ENCODE measurements around the gene CTIF. TPM values are rescaled to one million over a fixed set of nuclear protein-coding genes. Genes with fewer than 3 reads are reported as not detected.

CTIF gene
- total and polyA plus RNA-seq, 2 donors (not counting 1 experiment from before 2014, with no cell fraction given) = 27.2 to 28.1 TPM

GRCh38 chr18:48683197-48683596 is 144.4 kb downstream of the CTIF start:
- H3K4me1 ChIP-seq (ENCODE audit: control insufficient read depth, extremely low read depth, insufficient read depth, low read length) = no peaks in the 10 kb centered on the region

DNA sequence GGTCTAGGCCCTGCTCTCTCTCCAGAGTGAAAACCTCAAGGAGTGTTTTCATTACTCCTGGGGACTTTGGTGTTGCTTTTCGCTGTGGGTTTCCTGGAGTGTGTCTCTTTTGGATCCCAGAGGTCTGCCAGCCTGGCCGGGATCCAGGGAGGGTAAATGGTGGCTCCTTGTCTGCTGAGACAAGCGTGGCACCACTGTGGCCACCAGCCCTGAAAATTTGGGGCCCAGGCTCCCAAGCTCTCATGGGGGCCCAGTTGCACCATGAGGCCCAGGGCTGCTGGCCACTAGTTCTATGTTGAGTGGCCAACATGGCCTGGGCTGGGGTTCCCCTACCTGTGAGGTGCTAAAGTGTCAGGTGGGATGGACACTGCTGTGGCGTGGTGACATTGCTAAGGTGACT is 144.8 kb downstream of the CTIF start:
- no peaks in the 10 kb centered on the region for H3K27me3 ChIP-seq (ENCODE audit: control insufficient read depth, insufficient read depth, low read length)
- DNase-seq (ENCODE audit: low read depth in 2 of 2) = no peak
- H3K4me2 ChIP-seq (ENCODE audit: extremely low read depth, insufficient read depth, low read length) = no peak overlapping the region
- no peak overlapping the region for H3K9ac ChIP-seq (ENCODE audit: insufficient read depth, low read length)
- peaks cover 7% of the 10 kb centered on the region for H3K36me3 ChIP-seq (ENCODE audit: control insufficient read depth, insufficient read depth, low read length)
- no peak overlapping the region for H3K27ac ChIP-seq (ENCODE audit: insufficient read depth, low read length)
- no peaks in the 10 kb centered on the region for H3K79me2 ChIP-seq (ENCODE audit: control insufficient read depth, insufficient read depth, low read length)
- H3K9me3 ChIP-seq (ENCODE audit: control insufficient read depth, insufficient read depth, low read depth, low read length) = no peaks in the 10 kb centered on the region
- H2AFZ ChIP-seq (ENCODE audit: low read length) = no peak overlapping the region
- TF ChIP-seq, protein P1, sequence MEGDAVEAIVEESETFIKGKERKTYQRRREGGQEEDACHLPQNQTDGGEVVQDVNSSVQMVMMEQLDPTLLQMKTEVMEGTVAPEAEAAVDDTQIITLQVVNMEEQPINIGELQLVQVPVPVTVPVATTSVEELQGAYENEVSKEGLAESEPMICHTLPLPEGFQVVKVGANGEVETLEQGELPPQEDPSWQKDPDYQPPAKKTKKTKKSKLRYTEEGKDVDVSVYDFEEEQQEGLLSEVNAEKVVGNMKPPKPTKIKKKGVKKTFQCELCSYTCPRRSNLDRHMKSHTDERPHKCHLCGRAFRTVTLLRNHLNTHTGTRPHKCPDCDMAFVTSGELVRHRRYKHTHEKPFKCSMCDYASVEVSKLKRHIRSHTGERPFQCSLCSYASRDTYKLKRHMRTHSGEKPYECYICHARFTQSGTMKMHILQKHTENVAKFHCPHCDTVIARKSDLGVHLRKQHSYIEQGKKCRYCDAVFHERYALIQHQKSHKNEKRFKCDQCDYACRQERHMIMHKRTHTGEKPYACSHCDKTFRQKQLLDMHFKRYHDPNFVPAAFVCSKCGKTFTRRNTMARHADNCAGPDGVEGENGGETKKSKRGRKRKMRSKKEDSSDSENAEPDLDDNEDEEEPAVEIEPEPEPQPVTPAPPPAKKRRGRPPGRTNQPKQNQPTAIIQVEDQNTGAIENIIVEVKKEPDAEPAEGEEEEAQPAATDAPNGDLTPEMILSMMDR (conservative IDR thresholded peaks at IDR 0.05 in 1 of 2, IDR thresholded peaks at IDR 0.05 in 1 of 2; ENCODE audit: low read depth in 1 of 2, low read length in 2 of 2) = no peak
- TF ChIP-seq EZH2 (IDR thresholded peaks at IDR 0.05; ENCODE audit: low read length, missing control alignments) = no peak
- no peaks in the 10 kb centered on the region for H4K20me1 ChIP-seq (ENCODE audit: control insufficient read depth, extremely low read depth, insufficient read depth, low read length)
- H3K4me3 ChIP-seq (replicated peaks in 1 of 4; ENCODE audit: control extremely low read depth in 1 of 4, insufficient read depth in 1 of 4, low read depth in 3 of 4, low read length in 4 of 4) = no peak overlapping the region
- H3K4me1 ChIP-seq (ENCODE audit: control insufficient read depth, extremely low read depth, insufficient read depth, low read length) = no peaks in the 10 kb centered on the region

More at GRCh38 chr18:48683197-48683596, 144.4 kb downstream of the CTIF start:
- H3K9me3 ChIP-seq (ENCODE audit: control insufficient read depth, insufficient read depth, low read depth, low read length) = no peaks in the 10 kb centered on the region
- H3K9ac ChIP-seq (ENCODE audit: insufficient read depth, low read length) = no peak overlapping the region
- H3K27me3 ChIP-seq (ENCODE audit: control insufficient read depth, insufficient read depth, low read length) = no peaks in the 10 kb centered on the region
- no peak overlapping the region for H3K27ac ChIP-seq (ENCODE audit: insufficient read depth, low read length)
- TF ChIP-seq, protein P1 (conservative IDR thresholded peaks at IDR 0.05 in 1 of 2, IDR thresholded peaks at IDR 0.05 in 1 of 2; ENCODE audit: low read depth in 1 of 2, low read length in 2 of 2) = no peak
- TF ChIP-seq EZH2 (IDR thresholded peaks at IDR 0.05; ENCODE audit: low read length, missing control alignments) = no peak
- DNase-seq (ENCODE audit: low read depth in 2 of 2) = no peak
- H3K4me3 ChIP-seq (replicated peaks in 1 of 4; ENCODE audit: control extremely low read depth in 1 of 4, insufficient read depth in 1 of 4, low read depth in 3 of 4, low read length in 4 of 4) = no peak overlapping the region
- H4K20me1 ChIP-seq (ENCODE audit: control insufficient read depth, extremely low read depth, insufficient read depth, low read length) = no peaks in the 10 kb centered on the region
- no peak overlapping the region for H2AFZ ChIP-seq (ENCODE audit: low read length)
- no peak overlapping the region for H3K4me2 ChIP-seq (ENCODE audit: extremely low read depth, insufficient read depth, low read length)
- H3K36me3 ChIP-seq (ENCODE audit: control insufficient read depth, insufficient read depth, low read length) = peaks cover 5% of the 10 kb centered on the region
- H3K79me2 ChIP-seq (ENCODE audit: control insufficient read depth, insufficient read depth, low read length) = no peaks in the 10 kb centered on the region

DNA sequence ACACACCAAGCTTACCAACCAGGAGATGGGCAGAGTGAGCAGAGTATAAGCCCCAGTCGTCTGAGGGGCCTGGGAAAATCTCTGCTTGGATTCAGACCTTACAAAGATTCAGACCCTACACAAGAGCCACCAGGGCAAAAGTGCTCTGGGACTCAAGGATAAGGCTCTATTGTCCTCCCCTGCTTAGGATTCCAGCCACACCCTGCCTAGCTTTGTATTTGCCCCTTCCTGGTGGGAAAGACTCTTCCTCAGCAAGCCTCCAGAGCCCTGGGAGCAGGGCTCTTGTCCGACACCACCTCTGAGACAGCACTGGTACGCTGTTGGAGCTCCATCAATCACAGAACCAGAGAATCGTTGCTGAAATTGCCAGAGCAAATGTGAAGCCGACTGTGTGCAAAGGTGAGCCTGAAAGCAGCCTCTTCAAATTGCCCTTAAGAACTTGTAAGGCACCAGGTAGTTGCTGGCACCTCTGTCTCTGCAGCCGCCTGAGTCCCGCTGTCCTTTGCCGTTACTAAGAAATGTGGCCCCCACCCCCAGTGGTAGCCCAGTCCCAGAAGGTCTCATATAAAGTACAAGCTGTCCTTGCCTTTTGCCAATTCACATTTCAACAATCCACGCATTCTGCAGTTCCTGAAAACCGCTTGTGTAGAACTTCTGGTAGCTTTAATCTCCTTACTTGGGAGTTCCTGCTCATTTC is 148.7 kb downstream of the CTIF start:
- H3K4me1 ChIP-seq (ENCODE audit: control insufficient read depth, extremely low read depth, insufficient read depth, low read length) = no peaks in the 10 kb centered on the region
- H4K20me1 ChIP-seq (ENCODE audit: control insufficient read depth, extremely low read depth, insufficient read depth, low read length) = no peaks in the 10 kb centered on the region
- H3K9me3 ChIP-seq (ENCODE audit: control insufficient read depth, insufficient read depth, low read depth, low read length) = no peaks in the 10 kb centered on the region
- peaks cover 9% of the 10 kb centered on the region for H3K36me3 ChIP-seq (ENCODE audit: control insufficient read depth, insufficient read depth, low read length)
- no peak overlapping the region for H2AFZ ChIP-seq (ENCODE audit: low read length)
- H3K4me2 ChIP-seq (ENCODE audit: extremely low read depth, insufficient read depth, low read length) = no peak overlapping the region
- H3K79me2 ChIP-seq (ENCODE audit: control insufficient read depth, insufficient read depth, low read length) = no peaks in the 10 kb centered on the region
- no peak for DNase-seq (ENCODE audit: low read depth in 2 of 2)
- H3K27ac ChIP-seq (ENCODE audit: insufficient read depth, low read length) = no peak overlapping the region
- no peaks in the 10 kb centered on the region for H3K27me3 ChIP-seq (ENCODE audit: control insufficient read depth, insufficient read depth, low read length)
- no peak overlapping the region for H3K4me3 ChIP-seq (replicated peaks in 1 of 4; ENCODE audit: control extremely low read depth in 1 of 4, insufficient read depth in 1 of 4, low read depth in 3 of 4, low read length in 4 of 4)
- no peak for TF ChIP-seq EZH2 (IDR thresholded peaks at IDR 0.05; ENCODE audit: low read length, missing control alignments)
- TF ChIP-seq, protein P1 (conservative IDR thresholded peaks at IDR 0.05 in 1 of 2, IDR thresholded peaks at IDR 0.05 in 1 of 2; ENCODE audit: low read depth in 1 of 2, low read length in 2 of 2) = no peak
- no peak overlapping the region for H3K9ac ChIP-seq (ENCODE audit: insufficient read depth, low read length)
